HCT116 (cell line): ENCODE results near the gene ZCCHC24. TPM values are rescaled to one million over a fixed set of nuclear protein-coding genes. Genes with fewer than 3 reads are reported as not detected.

Experiments
- ATAC-seq: fragments of 200-7000 bp; cut with Tn5 transposase; 2 replicates; pipeline ENCODE4 v1.9.1; 2020; ENCODE audit warnings: mild to moderate bottlenecking, moderate library complexity
- BruUV-seq: library from RNA; stranded (reverse); fragments of 400-500 nt; replicated peaks from 2 replicates; lab custom pipeline; 2021; lab: Mats Ljungman, UMichigan
- CTCF ChIA-PET: fragments of 300-600 bp; sonication (Branson Sonifier 250); formaldehyde crosslinking; loops from one replicate; lab custom pipeline; 2021; ENCODE audit warnings: antibody characterized with exemption; lab: Charles Lee
- POLR2A ChIA-PET: fragments of 300-600, 350-600 bp; sonication (Branson Sonifier 250); formaldehyde crosslinking; loops from one replicate; lab custom pipeline; 2021; ENCODE audit warnings: antibody characterized with exemption; lab: Charles Lee
- RAD21 ChIA-PET, 2 experiments: fragments of 300-600 bp; sonication (Branson Sonifier 250); formaldehyde crosslinking; loops; one replicate each; lab custom pipeline; 2023; ENCODE audit warnings: low total read pairs in 2 of 2; ENCODE audit not compliant: uncharacterized antibody in 2 of 2, unreplicated experiment in 2 of 2, low non-redundant PET in 1 of 2; lab: Charles Lee
- DNase-seq: peaks from one replicate; pipeline ENCODE4 v3.0.0-alpha.2; 2010; ENCODE audit warnings: low read depth, low spot score
- H2AFZ ChIP-seq: fragments of 200-600 bp; shearing (Covaris generic), sonication (generic); 2 replicates; pipeline ENCODE4 v1.6.1; 2017; ENCODE audit warnings: low read depth, mixed run types, mixed read lengths, antibody characterized with exemption, low read length; ENCODE audit not compliant: poor library complexity, severe bottlenecking
- H3K27ac ChIP-seq: 2 replicates; pipeline ENCODE4 v1.5.1; 2012; ENCODE audit warnings: low read depth, low read length
- H3K27me3 ChIP-seq: fragments of 200-600 bp; sonication (generic); 2 replicates; pipeline ENCODE4 v1.6.1; 2016; ENCODE audit warnings: mixed run types, low read length, mixed read lengths; ENCODE audit not compliant: insufficient read depth
- H3K36me3 ChIP-seq, 2 experiments: fragments of 200-500 bp in 1 of 2; fragments of 200-600 bp in 1 of 2; sonication (Bioruptor generic) in 1 of 2; sonication (generic) in 1 of 2; 2 replicates each; pipeline versions ENCODE4 v1.5.1 to v1.6.1; 2014 to 2016; ENCODE audit warnings: low read length in 2 of 2, inconsistent platforms in 1 of 2, mixed read lengths in 1 of 2, mixed run types in 1 of 2; ENCODE audit not compliant: insufficient read depth in 2 of 2, control insufficient read depth in 1 of 2
- H3K4me1 ChIP-seq, 2 experiments: fragments of 200-600 bp in 1 of 2; sonication (generic) in 1 of 2; 2 replicates each; pipeline versions ENCODE4 v1.5.1 to v1.6.1; 2012 to 2017; ENCODE audit warnings: low read length in 2 of 2, inconsistent platforms in 1 of 2, mild to moderate bottlenecking in 1 of 2, mixed read lengths in 1 of 2, mixed run types in 1 of 2, moderate library complexity in 1 of 2; ENCODE audit not compliant: insufficient read depth in 2 of 2, control insufficient read depth in 1 of 2
- H3K4me2 ChIP-seq: fragments of 200-600 bp; sonication (generic); 2 replicates; pipeline ENCODE4 v1.6.1; 2017; ENCODE audit warnings: mixed run types, low read length, mixed read lengths
- H3K4me3 ChIP-seq, 2 experiments: fragments of 200-600 bp in 1 of 2; sonication (generic) in 1 of 2; replicated peaks in 1 of 2; 2 replicates each; pipeline ENCODE4 v1.5.1; 2011 to 2016; ENCODE audit warnings: low read length in 2 of 2, control low read depth in 1 of 2, low read depth in 1 of 2, mild to moderate bottlenecking in 1 of 2, mixed read lengths in 1 of 2, mixed run types in 1 of 2
- H3K79me2 ChIP-seq: fragments of 200-600 bp; sonication (generic); 2 replicates; pipeline ENCODE4 v1.6.1; 2017; ENCODE audit warnings: mild to moderate bottlenecking, mixed run types, low read length, moderate library complexity, mixed read lengths; ENCODE audit not compliant: insufficient read depth
- H3K9ac ChIP-seq: fragments of 200-600 bp; sonication (generic); 2 replicates; pipeline ENCODE4 v1.6.1; 2016; ENCODE audit warnings: low read length, mixed read lengths
- H3K9me2 ChIP-seq: fragments of 200-600 bp; sonication (generic), shearing (Covaris generic); 2 replicates; pipeline ENCODE4 v1.6.1; 2017; ENCODE audit warnings: mixed run types, mild to moderate bottlenecking, moderate library complexity; ENCODE audit not compliant: insufficient read depth
- H3K9me3 ChIP-seq, 2 experiments: fragments of 200-500 bp in 1 of 2; fragments of 200-600 bp in 1 of 2; sonication (Bioruptor generic) in 1 of 2; sonication (generic) in 1 of 2; 2 replicates each; pipeline ENCODE4 v1.6.1; 2014 to 2017; ENCODE audit warnings: low read length in 2 of 2, mixed read lengths in 2 of 2, inconsistent platforms in 1 of 2, low read depth in 1 of 2, mild to moderate bottlenecking in 1 of 2, mixed run types in 1 of 2, moderate library complexity in 1 of 2; ENCODE audit not compliant: control insufficient read depth in 1 of 2, insufficient read depth in 1 of 2
- H4K20me1 ChIP-seq: fragments of 200-600 bp; sonication (generic), shearing (Covaris generic); 2 replicates; pipeline ENCODE4 v1.6.1; 2017; ENCODE audit warnings: mixed run types, mild to moderate bottlenecking, moderate library complexity; ENCODE audit not compliant: insufficient read depth
- CEBPB ChIP-seq: IDR thresholded peaks from 2 replicates; pipeline ENCODE4 v1.6.1; 2012; ENCODE audit warnings: low read depth
- EGR1 ChIP-seq: IDR thresholded peaks from 2 replicates; pipeline ENCODE4 v1.6.1; 2012; ENCODE audit warnings: low read depth
- FOSL1 ChIP-seq: IDR thresholded peaks from 2 replicates; pipeline ENCODE4 v1.6.1; 2012; ENCODE audit warnings: low read depth
- JUND ChIP-seq: IDR thresholded peaks from 2 replicates; pipeline ENCODE4 v1.6.1; 2012
- POLR2AphosphoS5 ChIP-seq: IDR thresholded peaks from 2 replicates; pipeline ENCODE4 v1.6.1; 2011; ENCODE audit warnings: mild to moderate bottlenecking, low read depth, low read length, moderate library complexity
- YY1 ChIP-seq: IDR thresholded peaks from 2 replicates; pipeline ENCODE4 v1.6.1; 2011; ENCODE audit warnings: low read length, low read depth, moderate library complexity, mild to moderate bottlenecking; ENCODE audit not compliant: insufficient replicate concordance; ENCODE audit errors: extremely low read depth
- intact Hi-C: fragments of 100-400 bp; cut with micrococcal nuclease; formaldehyde crosslinking; loops from 2 replicates; pipeline ENCODE4 v1.10.0; 2022
- total RNA-seq: library from RNA; stranded (reverse); gene quantifications from one replicate; pipeline ENCODE4 v1.2.1, GENCODE V29; 2021; ENCODE audit not compliant: unreplicated experiment
- TF ChIP-seq, protein P1 (sequence below): IDR thresholded peaks from 2 replicates; pipeline ENCODE4 v1.6.1; 2012
- TF ChIP-seq, protein P2 (sequence below), 3 experiments: fragments of 200-600 bp in 1 of 3; sonication (generic) in 1 of 3; IDR thresholded peaks in 2 of 3; conservative IDR thresholded peaks in 1 of 3; 2 replicates each; pipeline ENCODE4 v1.5.1; 2012 to 2017; ENCODE audit warnings: low read depth in 2 of 3, low read length in 2 of 3, antibody characterized with exemption in 1 of 3, borderline replicate concordance in 1 of 3, control low read depth in 1 of 3, mild to moderate bottlenecking in 1 of 3, mixed read lengths in 1 of 3, mixed run types in 1 of 3, moderate library complexity in 1 of 3; ENCODE audit not compliant: insufficient read depth in 1 of 3

ZCCHC24 gene
- total RNA-seq, 1 experiment from 2014 or later: 7.0 TPM

DNA sequence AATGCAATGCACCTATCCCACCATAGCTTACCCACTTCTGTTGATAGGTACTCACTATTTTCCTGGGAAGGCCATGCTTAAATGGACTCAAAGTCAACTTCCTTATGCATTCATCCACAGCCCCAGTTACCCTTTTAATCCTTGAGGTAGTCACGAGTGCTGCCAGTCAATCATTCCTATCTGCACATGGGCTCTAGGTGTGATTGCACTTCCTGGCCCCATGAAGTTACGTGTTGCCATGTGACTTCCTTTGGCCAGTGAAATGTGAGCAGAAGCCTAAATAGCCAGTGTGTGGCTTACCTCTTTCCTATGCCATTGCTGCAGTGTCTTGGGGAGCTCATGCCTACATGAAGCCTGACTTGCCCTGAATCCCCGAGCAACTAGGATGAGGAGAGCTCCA, 43.4 kb upstream of the ZCCHC24 start:
- Histone ChIP-seq H3K27me3 (no peaks in the 10 kb centered on the region), H3K4me3 (peak overlapping the region in 1 of 2 experiments; percentile 37; a peak in 1 of 4 replicates), H3K79me2 (no peaks in the 10 kb centered on the region), H3K9ac (no peak overlapping the region), H3K4me2 (peak overlapping the region; percentile 75), H3K9me3 (no peaks in the 10 kb centered on the region), H3K27ac (peak overlapping the region; percentile 47; the same call in 1 of the 2 replicates), H3K9me2 (no peaks in the 10 kb centered on the region), H4K20me1 (no peaks in the 10 kb centered on the region), H3K4me1 (peaks cover 26 to 40% of the 10 kb centered on the region in 2 experiments), H2AFZ (peak overlapping the region; percentile 34), H3K36me3 (no peaks in the 10 kb centered on the region)
- ATAC-seq (no peak; the same call in 1 of the 2 replicates), DNase-seq (no peak)
- RAD21 ChIA-PET: interaction anchor here in 1 of 2 experiments (1.8 to 2.0 kb wide), 2 partner anchors 113 to 115 kb away, joined by 6 to 12 read pairs; no protein-coding TSS in a partner anchor
- intact Hi-C loops: no loop called here
- TF ChIP-seq EGR1: no peak
- TF ChIP-seq, protein P1, sequence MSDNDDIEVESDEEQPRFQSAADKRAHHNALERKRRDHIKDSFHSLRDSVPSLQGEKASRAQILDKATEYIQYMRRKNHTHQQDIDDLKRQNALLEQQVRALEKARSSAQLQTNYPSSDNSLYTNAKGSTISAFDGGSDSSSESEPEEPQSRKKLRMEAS: 0 out of 2 replicates have a peak, but pooled peaks have one; percentile 16
- no peak for TF ChIP-seq CEBPB
- TF ChIP-seq FOSL1: no peak
- BruUV-seq: no TSS peak
- POLR2A ChIA-PET: interaction anchor here (1.5 to 1.8 kb wide), 2 partner anchors 114 to 141 kb away, joined by 3 to 4 read pairs; no protein-coding TSS in a partner anchor
- CTCF ChIA-PET: interaction anchor here (1.2 to 3.1 kb wide), 4 partner anchors 11 to 143 kb away, joined by 3 to 77 read pairs (median 8); partner anchors contain the start of gene PPIF

- Histone ChIP-seq H3K79me2 (no peaks in the 10 kb centered on the region), H3K9ac (peak overlapping the region; percentile 10), H3K9me3 (no peaks in the 10 kb centered on the region), H3K9me2 (no peaks in the 10 kb centered on the region), H3K36me3 (no peaks in the 10 kb centered on the region), H3K4me1 (peaks cover 26 to 40% of the 10 kb centered on the region in 2 experiments), H3K4me2 (peak overlapping the region; percentile 75), H3K27ac (peak overlapping the region; percentile 47), H2AFZ (peak overlapping the region; percentile 34), H3K4me3 (peak overlapping the region in 1 of 2 experiments; percentile 37; a peak in 2 of 4 replicates), H3K27me3 (no peaks in the 10 kb centered on the region), H4K20me1 (no peaks in the 10 kb centered on the region)
- ChIA-PET POLR2A (interaction anchor here (0.7 to 1.8 kb wide), 5 partner anchors 8 to 140 kb away, joined by 3 to 4 read pairs (median 4); partner anchors contain the start of gene ZCCHC24), RAD21 (interaction anchor here (0.7 to 2.0 kb wide), 4 partner anchors 42 to 114 kb away, joined by 3 to 16 read pairs (median 9); no protein-coding TSS in a partner anchor), CTCF (interaction anchor here (0.7 to 3.1 kb wide), 15 partner anchors 8 to 195 kb away, joined by 3 to 77 read pairs (median 5); partner anchors contain the start of gene PPIF)
- DNase-seq (peak; percentile 48), ATAC-seq (peak; percentile 76)
- no TSS peak for BruUV-seq
- intact Hi-C loops: no loop called here
- TF ChIP-seq, protein P2, sequence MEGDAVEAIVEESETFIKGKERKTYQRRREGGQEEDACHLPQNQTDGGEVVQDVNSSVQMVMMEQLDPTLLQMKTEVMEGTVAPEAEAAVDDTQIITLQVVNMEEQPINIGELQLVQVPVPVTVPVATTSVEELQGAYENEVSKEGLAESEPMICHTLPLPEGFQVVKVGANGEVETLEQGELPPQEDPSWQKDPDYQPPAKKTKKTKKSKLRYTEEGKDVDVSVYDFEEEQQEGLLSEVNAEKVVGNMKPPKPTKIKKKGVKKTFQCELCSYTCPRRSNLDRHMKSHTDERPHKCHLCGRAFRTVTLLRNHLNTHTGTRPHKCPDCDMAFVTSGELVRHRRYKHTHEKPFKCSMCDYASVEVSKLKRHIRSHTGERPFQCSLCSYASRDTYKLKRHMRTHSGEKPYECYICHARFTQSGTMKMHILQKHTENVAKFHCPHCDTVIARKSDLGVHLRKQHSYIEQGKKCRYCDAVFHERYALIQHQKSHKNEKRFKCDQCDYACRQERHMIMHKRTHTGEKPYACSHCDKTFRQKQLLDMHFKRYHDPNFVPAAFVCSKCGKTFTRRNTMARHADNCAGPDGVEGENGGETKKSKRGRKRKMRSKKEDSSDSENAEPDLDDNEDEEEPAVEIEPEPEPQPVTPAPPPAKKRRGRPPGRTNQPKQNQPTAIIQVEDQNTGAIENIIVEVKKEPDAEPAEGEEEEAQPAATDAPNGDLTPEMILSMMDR (IDR thresholded peaks at IDR 0.05 in 2 of 3, conservative IDR thresholded peaks at IDR 0.05 in 1 of 3; ENCODE audit: borderline replicate concordance in 1 of 3, insufficient read depth in 1 of 3, low read depth in 2 of 3, low read length in 2 of 3): no peak
- TF ChIP-seq POLR2AphosphoS5 (peak; percentile 29; the same call in 1 of the 2 replicates), YY1 (no peak), FOSL1 (peak; percentile 48), JUND (peak; percentile 41)
These were observed 42.9 kb upstream of the ZCCHC24 start for GRCh38 chr10:79488336-79488735.
